GM19463 (cell line): Measurements from ENCODE around the gene LEFTY1.
"Not testable (repeated sequence)": the region's sequence is repeated elsewhere in the genome, so short reads cannot be mapped to it uniquely, and the experiment has no call there.

Experiments
- ATAC-seq: cut with Tn5 transposase; IDR thresholded peaks from one replicate; pipeline ENCODE4 v1.9.1; 2021; ENCODE audit warnings: mild to moderate bottlenecking, moderate library complexity; ENCODE audit not compliant: unreplicated experiment

Gene LEFTY1

GRCh38 chr1:225851805-225852204, 37.1 kb downstream of the LEFTY1 start:
- ATAC-seq = peak; percentile 55

DNA sequence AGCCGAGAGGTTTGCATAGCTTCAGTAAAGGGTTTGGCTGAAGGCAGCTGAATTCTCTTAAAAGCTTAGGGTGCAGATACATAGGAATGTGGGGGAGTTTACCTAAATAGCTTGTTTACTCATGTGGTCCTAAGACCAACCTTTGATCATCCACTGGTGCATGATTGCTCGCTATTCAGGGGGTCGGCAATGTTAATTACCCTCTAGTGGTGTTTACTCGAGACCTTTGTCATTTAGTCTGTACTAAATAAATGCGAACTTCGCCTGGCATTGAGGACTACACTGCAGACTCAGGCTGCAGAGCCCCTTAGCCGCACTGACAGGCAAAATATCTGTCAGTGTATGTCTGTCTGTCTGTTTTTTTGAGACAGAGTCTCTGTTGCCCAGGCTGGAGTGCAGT, 38.6 kb downstream of the LEFTY1 start:
- ATAC-seq = no peak

- no peak for ATAC-seq
Measured at GRCh38 chr1:225849925-225850324, 39.0 kb downstream of the LEFTY1 start.

GRCh38 chr1:225848030-225848955, 40.7 kb downstream of the LEFTY1 start:
- peak; percentile 63 for ATAC-seq

DNA sequence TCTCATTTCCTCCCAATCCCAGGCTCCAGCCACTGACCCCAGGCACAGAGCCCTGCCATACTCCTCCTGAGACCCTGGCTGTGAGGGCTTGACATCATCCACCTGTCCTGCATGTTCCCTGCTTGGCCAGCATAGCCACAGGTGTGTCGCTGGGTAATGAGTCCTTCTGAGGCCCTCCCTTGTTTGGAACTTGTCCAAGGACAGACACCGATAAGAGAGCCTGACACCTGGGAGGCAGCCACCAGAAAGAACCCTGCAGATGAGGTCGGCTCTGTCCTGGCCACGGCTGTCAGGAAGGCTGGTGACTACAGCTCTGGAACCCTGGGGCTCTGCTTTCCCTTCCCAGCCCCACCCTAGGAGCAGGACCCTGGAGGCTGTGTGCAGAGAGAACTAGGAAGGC, 41.3 kb downstream of the LEFTY1 start:
- ATAC-seq = peak; percentile 3

- ATAC-seq = no peak
Measured at GRCh38 chr1:225846331-225847310, 42.3 kb downstream of the LEFTY1 start.

- ATAC-seq = no peak
Measured at GRCh38 chr1:225845571-225846259, 43.2 kb downstream of the LEFTY1 start.

DNA sequence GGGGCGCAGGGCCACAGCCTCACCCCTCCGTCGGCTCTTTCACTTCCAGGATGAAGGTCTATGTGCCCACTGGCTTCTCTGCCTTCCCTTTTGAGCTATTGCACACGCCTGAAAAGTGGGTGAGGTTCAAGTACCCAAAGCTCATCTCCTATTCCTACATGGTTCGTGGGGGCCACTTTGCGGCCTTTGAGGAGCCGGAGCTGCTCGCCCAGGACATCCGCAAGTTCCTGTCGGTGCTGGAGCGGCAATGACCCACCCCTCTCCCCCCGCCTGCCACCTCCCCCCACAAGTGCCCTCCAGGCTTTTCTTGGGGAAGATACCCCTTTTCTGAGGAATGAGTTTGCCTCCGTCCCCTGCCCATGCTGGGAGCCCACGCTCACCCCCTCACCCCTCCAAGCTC, 43.8 kb downstream of the LEFTY1 start:
- no peak for ATAC-seq

DNA sequence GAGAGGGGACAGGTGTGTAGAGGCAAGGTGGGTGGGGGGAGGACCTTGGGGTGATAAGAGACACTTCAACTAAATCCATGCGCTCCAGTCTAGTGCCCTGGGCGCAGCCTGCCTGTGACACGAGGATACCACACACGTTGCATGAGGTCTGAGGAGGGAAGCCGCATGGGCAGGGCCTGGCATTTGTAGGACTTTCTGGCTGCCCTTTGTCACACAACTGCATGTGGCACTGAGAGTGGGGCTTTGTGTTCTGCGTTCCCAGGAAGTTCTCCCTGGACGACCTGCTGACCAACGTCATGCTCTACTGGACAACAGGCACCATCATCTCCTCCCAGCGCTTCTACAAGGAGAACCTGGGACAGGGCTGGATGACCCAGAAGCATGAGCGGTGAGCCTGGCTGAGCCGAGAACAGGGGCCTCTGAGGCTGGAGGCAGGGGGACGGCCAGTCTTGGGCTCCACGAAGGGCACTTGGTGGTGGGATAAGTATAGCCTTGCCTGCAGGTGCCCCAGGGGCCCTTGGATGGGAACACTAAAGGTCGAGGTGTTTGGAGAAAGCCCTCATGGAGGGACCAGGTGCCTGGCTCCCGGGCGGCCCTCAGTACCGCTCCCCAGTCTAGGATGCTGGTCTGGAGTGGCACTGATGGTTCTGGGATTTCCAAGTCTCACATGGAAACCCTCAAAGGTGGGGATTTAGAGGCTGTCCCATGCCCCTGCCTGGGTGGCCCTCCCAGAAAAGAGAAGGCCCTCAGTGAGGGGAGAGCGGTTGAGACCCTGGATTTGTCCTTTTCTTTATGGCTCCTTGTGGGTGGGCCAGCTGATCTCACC, 44.5 kb downstream of the LEFTY1 start:
- no peak for ATAC-seq

DNA sequence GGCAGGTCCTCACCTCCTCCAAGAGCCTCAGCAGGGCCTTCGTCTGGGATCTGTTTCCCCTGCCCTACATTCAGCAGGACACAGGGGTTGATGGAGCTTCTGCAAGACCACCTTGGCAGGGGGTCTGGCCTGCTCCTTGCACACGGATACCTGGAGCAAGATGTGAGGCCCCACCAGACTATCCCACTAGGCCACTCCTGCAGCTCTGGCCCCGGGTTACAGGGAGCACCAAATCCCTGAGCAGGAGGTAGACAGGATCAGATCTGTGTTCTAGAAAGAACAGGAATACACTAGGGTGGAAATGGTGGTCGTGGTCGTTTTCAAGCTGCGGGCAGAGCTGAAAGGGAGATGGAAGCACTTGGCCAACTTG, 45.5 kb downstream of the LEFTY1 start:
- no peak for ATAC-seq

GRCh38 chr1:225842788-225843425, 46.0 kb downstream of the LEFTY1 start:
- ATAC-seq = no peak

GRCh38 chr1:225842074-225842473, 46.9 kb downstream of the LEFTY1 start:
- no peak for ATAC-seq

DNA sequence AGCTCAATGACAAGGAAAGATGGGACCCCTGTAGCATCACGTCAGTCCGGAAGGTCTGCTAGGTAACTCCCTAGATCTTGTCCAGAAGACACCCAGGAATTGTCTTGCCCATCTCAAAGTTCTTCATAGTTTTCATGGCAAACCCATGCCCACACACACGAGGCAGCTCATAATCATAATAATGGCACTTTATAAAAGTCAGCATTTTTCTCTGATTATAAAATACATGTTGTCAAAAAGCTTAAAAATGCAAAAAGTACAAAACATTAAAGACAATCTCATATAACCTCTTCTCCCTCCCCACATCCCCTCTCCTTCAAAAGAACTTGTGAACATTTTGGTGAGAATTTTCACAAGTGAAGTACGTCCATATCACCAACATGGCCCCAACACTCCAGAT, 48.2 kb downstream of the LEFTY1 start:
- ATAC-seq = no peak

GRCh38 chr1:225840223-225840610, 48.7 kb downstream of the LEFTY1 start:
- no peak for ATAC-seq

DNA sequence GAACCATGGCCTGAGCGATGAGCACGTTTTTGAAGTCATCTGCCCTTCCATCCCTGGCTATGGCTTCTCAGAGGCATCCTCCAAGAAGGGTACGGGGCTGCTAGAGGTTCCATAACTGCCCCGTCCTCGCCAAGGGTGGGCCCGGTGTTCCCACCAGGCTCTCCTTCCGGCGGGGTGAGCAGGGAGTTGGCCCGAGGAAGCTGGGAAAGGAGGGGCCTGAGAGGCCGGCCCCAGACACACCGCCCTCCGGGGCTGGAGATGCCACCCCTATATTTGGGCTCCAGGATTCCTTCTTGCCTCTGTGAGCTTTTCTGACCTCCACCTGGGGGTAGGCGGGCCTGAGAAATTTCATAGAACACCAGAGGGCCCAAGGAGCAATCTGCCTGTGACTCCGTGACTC, 50.2 kb downstream of the LEFTY1 start:
- ATAC-seq = no peak

GRCh38 chr1:225836296-225836695, 52.6 kb downstream of the LEFTY1 start:
- not testable (repeated sequence) for ATAC-seq
